Neutrophil (primary cell): ENCODE measurements around the gene DNAJC4.

ENCODE experiments used
- H3K27ac ChIP-seq: fragments of 200-600 bp; sonication (generic); 2 replicates; pipeline ENCODE4 v1.5.1; 2016; ENCODE audit warnings: mild to moderate bottlenecking, moderate library complexity
- H3K27me3 ChIP-seq: fragments of 200-600 bp; sonication (generic); 2 replicates; pipeline ENCODE4 v1.6.0; 2016; ENCODE audit warnings: mild to moderate bottlenecking
- H3K36me3 ChIP-seq: fragments of 200-600 bp; sonication (generic); 2 replicates; pipeline ENCODE4 v1.5.1; 2017
- H3K4me1 ChIP-seq, 2 experiments: fragments of 200-600 bp in 1 of 2; sonication (generic) in 1 of 2; 1 replicate in 1 of 2; 2 replicates in 1 of 2; pipeline versions ENCODE4 v1.5.1 to v1.6.1; 2013 to 2016; ENCODE audit warnings: low read depth in 1 of 2, low read length in 1 of 2, mild to moderate bottlenecking in 1 of 2, moderate library complexity in 1 of 2; ENCODE audit not compliant: control insufficient read depth in 1 of 2, insufficient read depth in 1 of 2
- H3K4me3 ChIP-seq, 2 experiments: fragments of 200-600 bp in 1 of 2; sonication (generic) in 1 of 2; 1 replicate in 1 of 2; 2 replicates in 1 of 2; pipeline ENCODE4 v1.5.1; 2013 to 2016; ENCODE audit warnings: low read depth in 1 of 2, low read length in 1 of 2, mild to moderate bottlenecking in 1 of 2, moderate library complexity in 1 of 2
- H3K9me3 ChIP-seq: fragments of 200-600 bp; sonication (generic); 2 replicates; pipeline ENCODE4 v1.5.1; 2016
- TF ChIP-seq, protein P1 (sequence below): fragments of 200-600 bp; sonication (generic); IDR thresholded peaks from 2 replicates; pipeline ENCODE4 v1.5.1; 2016; ENCODE audit warnings: antibody characterized with exemption

DNAJC4 gene

DNA sequence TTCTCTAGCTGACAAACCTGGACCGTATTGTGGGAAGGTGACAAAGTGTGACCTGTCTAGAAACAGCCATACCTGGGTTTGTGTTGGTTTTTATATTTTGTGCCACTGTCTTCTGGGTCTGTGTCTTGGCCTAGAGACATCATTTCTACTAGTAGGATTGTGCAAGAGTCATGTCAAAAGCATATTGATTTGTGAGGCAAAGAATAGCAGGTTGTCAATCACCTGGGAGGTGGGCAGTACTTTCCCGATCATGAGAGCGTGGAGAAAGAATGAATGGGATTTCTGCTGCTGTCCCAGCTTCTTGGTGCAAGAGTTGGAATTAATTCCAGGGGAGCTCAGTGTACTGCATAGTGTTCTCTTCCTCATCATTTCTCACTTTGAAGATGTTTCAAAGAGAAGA, 28.8 kb upstream of the DNAJC4 start:
- no peaks in the 10 kb centered on the region for H3K9me3 ChIP-seq
- H3K27me3 ChIP-seq = no peaks in the 10 kb centered on the region
- peaks cover 44% of the 10 kb centered on the region for H3K36me3 ChIP-seq
- TF ChIP-seq, protein P1, sequence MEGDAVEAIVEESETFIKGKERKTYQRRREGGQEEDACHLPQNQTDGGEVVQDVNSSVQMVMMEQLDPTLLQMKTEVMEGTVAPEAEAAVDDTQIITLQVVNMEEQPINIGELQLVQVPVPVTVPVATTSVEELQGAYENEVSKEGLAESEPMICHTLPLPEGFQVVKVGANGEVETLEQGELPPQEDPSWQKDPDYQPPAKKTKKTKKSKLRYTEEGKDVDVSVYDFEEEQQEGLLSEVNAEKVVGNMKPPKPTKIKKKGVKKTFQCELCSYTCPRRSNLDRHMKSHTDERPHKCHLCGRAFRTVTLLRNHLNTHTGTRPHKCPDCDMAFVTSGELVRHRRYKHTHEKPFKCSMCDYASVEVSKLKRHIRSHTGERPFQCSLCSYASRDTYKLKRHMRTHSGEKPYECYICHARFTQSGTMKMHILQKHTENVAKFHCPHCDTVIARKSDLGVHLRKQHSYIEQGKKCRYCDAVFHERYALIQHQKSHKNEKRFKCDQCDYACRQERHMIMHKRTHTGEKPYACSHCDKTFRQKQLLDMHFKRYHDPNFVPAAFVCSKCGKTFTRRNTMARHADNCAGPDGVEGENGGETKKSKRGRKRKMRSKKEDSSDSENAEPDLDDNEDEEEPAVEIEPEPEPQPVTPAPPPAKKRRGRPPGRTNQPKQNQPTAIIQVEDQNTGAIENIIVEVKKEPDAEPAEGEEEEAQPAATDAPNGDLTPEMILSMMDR = no peak
- no peak overlapping the region for H3K4me3 ChIP-seq
- peaks cover 24 to 25% of the 10 kb centered on the region in 2 experiments for H3K4me1 ChIP-seq
- H3K27ac ChIP-seq = no peak overlapping the region

DNA sequence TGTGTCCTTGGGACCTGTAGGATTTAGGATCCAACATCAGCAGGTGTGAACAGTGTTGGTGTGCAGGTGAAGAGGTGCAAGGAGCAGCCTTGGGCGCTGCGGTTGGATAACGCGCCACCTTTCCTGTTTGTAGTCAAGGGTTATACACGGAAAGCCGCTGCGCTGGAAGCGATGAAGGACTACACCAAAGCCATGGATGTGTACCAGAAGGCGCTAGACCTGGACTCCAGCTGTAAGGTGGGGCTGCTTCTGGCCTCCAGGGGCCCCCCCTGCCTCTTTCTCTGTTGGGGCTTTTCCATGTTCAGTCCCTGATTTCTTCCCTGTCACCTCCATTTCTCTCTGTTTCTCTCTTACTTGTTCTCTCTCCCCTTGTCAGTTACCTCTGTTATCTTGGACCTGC, 27.4 kb upstream of the DNAJC4 start:
- Histone ChIP-seq H3K4me1 (peaks cover 29 to 33% of the 10 kb centered on the region in 2 experiments), H3K36me3 (peaks cover 30% of the 10 kb centered on the region), H3K4me3 (no peak overlapping the region), H3K27me3 (no peaks in the 10 kb centered on the region), H3K9me3 (no peaks in the 10 kb centered on the region), H3K27ac (no peak overlapping the region)
- TF ChIP-seq, protein P1 = no peak

DNA sequence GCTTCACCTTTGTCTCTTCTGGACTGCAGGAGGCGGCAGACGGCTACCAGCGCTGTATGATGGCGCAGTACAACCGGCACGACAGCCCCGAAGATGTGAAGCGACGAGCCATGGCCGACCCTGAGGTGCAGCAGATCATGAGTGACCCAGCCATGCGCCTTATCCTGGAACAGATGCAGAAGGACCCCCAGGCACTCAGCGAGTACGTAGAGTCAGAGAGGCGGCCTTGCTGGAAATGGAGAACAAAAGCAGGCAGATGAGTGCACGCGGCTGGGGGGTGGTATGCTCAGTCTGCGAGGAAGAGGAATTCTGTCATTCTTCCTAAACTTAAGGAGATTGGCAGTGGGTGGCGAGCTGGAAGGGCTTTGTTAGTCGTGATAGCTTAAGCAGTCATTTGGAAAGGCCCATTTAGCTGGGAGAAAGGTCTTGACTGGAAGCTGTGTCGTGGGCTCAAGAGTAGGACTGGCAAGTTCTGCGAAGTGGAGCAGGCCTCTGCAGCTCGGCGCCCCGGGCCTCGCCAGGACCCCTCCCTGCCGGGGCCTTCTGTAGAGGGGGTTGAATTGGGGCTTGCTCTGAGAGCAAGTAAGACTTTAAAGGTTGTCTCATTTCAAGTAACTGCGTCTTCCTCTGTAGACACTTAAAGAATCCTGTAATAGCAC, 26.8 kb upstream of the DNAJC4 start:
- H3K36me3 ChIP-seq = peaks cover 27% of the 10 kb centered on the region
- peak overlapping the region; percentile 99 for H3K27ac ChIP-seq
- H3K4me1 ChIP-seq = peaks cover 35 to 39% of the 10 kb centered on the region in 2 experiments
- TF ChIP-seq, protein P1 = no peak
- no peak overlapping the region for H3K4me3 ChIP-seq
- H3K9me3 ChIP-seq = no peaks in the 10 kb centered on the region
- H3K27me3 ChIP-seq = no peaks in the 10 kb centered on the region

DNA sequence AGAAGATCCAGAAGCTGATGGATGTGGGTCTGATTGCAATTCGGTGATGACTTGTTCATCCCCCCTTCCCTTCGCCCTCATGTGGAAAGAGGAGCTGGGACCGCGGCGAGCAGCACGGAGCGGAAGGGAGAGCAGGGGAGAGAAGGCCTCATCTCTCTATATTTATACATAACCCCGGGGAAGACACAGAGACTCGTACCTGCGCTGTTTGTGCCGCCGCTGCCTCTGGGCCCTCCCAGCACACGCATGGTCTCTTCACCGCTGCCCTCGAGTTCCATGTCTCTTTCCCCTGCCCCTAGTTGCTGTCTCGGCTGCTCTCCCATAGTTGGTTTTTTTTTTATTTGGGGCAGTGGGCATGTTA, 26.3 kb upstream of the DNAJC4 start:
- Histone ChIP-seq H3K27me3 (no peaks in the 10 kb centered on the region), H3K9me3 (no peaks in the 10 kb centered on the region), H3K4me3 (no peak overlapping the region), H3K4me1 (peaks cover 40 to 44% of the 10 kb centered on the region in 2 experiments), H3K36me3 (peaks cover 27% of the 10 kb centered on the region), H3K27ac (peak overlapping the region; percentile 99)
- TF ChIP-seq, protein P1 = no peak

DNA sequence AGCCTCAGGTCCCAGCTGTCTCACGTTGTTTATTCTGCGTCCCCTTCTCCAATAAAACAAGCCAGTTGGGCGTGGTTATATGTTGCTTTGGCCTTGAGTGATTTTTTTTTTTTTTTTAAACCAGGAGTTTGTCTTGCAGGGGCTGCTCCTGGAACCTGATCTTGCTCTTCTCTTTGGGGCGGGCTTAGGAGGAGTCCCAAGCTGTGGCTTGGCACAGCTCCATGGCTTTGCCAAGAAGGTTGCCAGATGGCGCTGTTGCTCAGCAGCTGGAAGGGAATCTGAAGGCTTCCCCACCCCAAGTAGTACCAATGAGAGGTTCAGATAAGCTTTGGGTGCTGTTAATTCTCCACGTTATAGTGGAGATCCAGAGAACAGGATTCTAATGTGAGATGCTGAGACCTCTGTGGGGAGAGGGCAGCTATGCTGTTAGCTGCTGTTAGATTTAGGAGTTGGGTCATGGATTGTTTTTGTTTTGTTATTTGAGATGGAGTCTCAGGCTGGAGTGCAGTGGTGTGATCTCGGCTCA, 25.8 kb upstream of the DNAJC4 start:
- Histone ChIP-seq H3K4me3 (peak overlapping the region; percentile 1 to 90), H3K27me3 (no peaks in the 10 kb centered on the region), H3K36me3 (peaks cover 30% of the 10 kb centered on the region), H3K27ac (peak overlapping the region; percentile 99), H3K4me1 (peaks cover 45 to 49% of the 10 kb centered on the region in 2 experiments), H3K9me3 (no peaks in the 10 kb centered on the region)
- TF ChIP-seq, protein P1 = peak; percentile 71
